ENCODE measurements around the gene SLC39A13.

Gene SLC39A13

DNA sequence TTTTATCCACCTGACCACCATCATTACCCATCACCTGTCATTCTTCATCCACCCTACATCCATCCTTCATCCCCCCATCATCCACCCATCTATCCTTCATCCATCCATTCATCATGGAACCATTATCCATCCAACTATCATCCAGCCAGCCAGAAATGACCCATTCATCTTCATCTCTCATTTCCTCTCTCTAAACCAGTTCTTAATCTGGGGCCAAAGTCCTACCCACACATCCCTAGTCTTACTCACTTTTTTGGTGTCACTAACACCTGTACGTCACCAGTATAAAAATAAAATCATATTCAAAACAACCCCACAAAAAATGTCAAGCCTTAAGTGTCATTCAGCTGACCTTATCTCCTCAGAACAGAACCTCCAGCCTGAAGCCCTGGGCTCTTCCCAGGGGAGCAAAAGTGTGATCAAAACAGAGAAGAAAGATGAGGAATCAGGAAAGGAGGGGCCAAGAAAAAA, 42.3 kb upstream of the SLC39A13 start:
- 100% methylated on average over 1 of the region's 1 CpG for WGBS (ENCODE audit: extremely low coverage, insufficient coverage, low lambda C conversion rate)
- Histone ChIP-seq H2BK15ac (replicated peaks; ENCODE audit: low read depth) (no peak overlapping the region), H3K9ac (ENCODE audit: low read length) (no peak overlapping the region)

DNA sequence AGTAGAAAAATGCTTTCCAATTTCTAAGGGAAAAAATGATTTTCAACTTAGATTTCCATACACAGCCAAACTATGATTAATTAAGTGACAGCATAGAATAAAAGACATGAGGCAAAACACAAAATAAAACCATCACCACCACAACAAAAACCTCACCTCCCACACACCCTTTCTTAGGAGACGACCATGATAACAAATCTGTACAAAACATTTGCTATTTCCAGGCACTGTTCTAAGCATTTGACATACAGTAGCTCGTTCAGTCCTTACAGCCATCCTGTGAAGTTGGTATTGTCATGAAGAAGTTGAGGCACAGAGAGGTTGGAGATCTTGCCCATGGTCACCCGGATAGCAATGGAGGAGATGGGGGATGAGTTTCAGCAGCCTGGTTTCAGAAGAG, 38.7 kb upstream of the SLC39A13 start:
- WGBS (ENCODE audit: extremely low coverage, insufficient coverage, low lambda C conversion rate), result no CpG with 5 or more reads among the region's 3 CpGs
- Histone ChIP-seq H2BK120ac (ENCODE audit: low read depth, low read length) (no peak overlapping the region), H3K23ac (ENCODE audit: low read length) (no peak overlapping the region), H2BK5ac (ENCODE audit: low read length) (no peak overlapping the region), H3K18ac (ENCODE audit: low read length) (no peak overlapping the region), H3K79me2 (ENCODE audit: control insufficient read depth, insufficient read depth, low read length) (no peaks in the 10 kb centered on the region), H3K27me3 (ENCODE audit: insufficient read depth, low read length, poor library complexity) (no peaks in the 10 kb centered on the region), H3K4me3 (ENCODE audit: low read length) (no peak overlapping the region), H3K36me3 (ENCODE audit: control insufficient read depth, insufficient read depth, low read length) (no peaks in the 10 kb centered on the region), H2BK15ac (replicated peaks; ENCODE audit: low read depth) (no peak overlapping the region), H3K79me1 (ENCODE audit: low read length) (no peaks in the 10 kb centered on the region), H3K9ac (ENCODE audit: low read length) (no peak overlapping the region), H4K5ac (ENCODE audit: low read length) (no peak overlapping the region), H4K8ac (ENCODE audit: low read depth, low read length) (no peak overlapping the region), H3K4me2 (ENCODE audit: low read length) (no peak overlapping the region), H3K56ac (ENCODE audit: low read length) (no peak overlapping the region), H2AK5ac (ENCODE audit: low read length) (no peak overlapping the region), H3K4me1 (ENCODE audit: control insufficient read depth, low read depth, low read length) (no peaks in the 10 kb centered on the region), H3K27ac (ENCODE audit: low read depth, low read length) (no peak overlapping the region), H3K4ac (ENCODE audit: low read depth, low read length) (no peak overlapping the region)
- DNase-seq, result no peak

More for the DNA sequence above, 42.3 kb upstream of the SLC39A13 start:
- Histone ChIP-seq H2BK120ac (ENCODE audit: low read depth, low read length) (no peak overlapping the region), H3K4me1 (ENCODE audit: control insufficient read depth, low read depth, low read length) (no peaks in the 10 kb centered on the region), H3K36me3 (ENCODE audit: control insufficient read depth, insufficient read depth, low read length) (no peaks in the 10 kb centered on the region), H2AK5ac (ENCODE audit: low read length) (no peak overlapping the region), H3K18ac (ENCODE audit: low read length) (no peak overlapping the region), H3K4me3 (ENCODE audit: low read length) (no peak overlapping the region), H3K79me2 (ENCODE audit: control insufficient read depth, insufficient read depth, low read length) (no peaks in the 10 kb centered on the region), H3K27me3 (ENCODE audit: insufficient read depth, low read length, poor library complexity) (no peaks in the 10 kb centered on the region), H3K56ac (ENCODE audit: low read length) (no peak overlapping the region), H3K4ac (ENCODE audit: low read depth, low read length) (no peak overlapping the region), H3K23ac (ENCODE audit: low read length) (no peak overlapping the region), H3K27ac (ENCODE audit: low read depth, low read length) (no peak overlapping the region), H2BK5ac (ENCODE audit: low read length) (no peak overlapping the region), H4K8ac (ENCODE audit: low read depth, low read length) (no peak overlapping the region), H4K5ac (ENCODE audit: low read length) (no peak overlapping the region), H3K4me2 (ENCODE audit: low read length) (no peak overlapping the region), H3K79me1 (ENCODE audit: low read length) (no peaks in the 10 kb centered on the region)
- no peak for DNase-seq

DNA sequence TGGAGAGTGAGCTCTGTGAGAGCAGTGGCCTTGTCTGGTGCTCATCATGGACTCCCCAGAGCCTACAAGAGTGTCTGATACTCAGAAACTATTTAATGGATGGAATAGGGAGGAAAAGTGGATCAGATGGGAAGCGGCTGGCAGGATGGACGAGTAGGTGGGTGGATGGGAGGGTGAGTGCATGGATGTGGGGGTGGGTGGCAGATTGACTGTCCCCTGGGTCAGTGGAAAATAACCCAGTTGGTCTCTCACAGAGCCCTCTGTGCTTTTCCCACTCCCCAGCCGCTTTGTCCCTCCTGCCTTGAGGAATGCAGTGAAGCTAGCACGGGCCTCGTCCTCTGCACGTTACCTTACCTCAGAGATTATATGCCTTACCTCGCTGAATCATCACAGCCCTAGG, 36.0 kb upstream of the SLC39A13 start:
- no peaks in the 10 kb centered on the region for H3K36me3 ChIP-seq (ENCODE audit: control insufficient read depth, insufficient read depth, low read length)
- no peak overlapping the region for H2BK120ac ChIP-seq (ENCODE audit: low read depth, low read length)
- H3K23ac ChIP-seq (ENCODE audit: low read length), result no peak overlapping the region
- H2BK15ac ChIP-seq (replicated peaks; ENCODE audit: low read depth), result no peak overlapping the region
- no peak overlapping the region for H3K4ac ChIP-seq (ENCODE audit: low read depth, low read length)
- H3K4me2 ChIP-seq (ENCODE audit: low read length), result no peak overlapping the region
- no peak overlapping the region for H2AK5ac ChIP-seq (ENCODE audit: low read length)
- no peaks in the 10 kb centered on the region for H3K27me3 ChIP-seq (ENCODE audit: insufficient read depth, low read length, poor library complexity)
- no peak overlapping the region for H2BK5ac ChIP-seq (ENCODE audit: low read length)
- no peak overlapping the region for H4K8ac ChIP-seq (ENCODE audit: low read depth, low read length)
- H3K9ac ChIP-seq (ENCODE audit: low read length), result no peak overlapping the region
- no peak overlapping the region for H3K18ac ChIP-seq (ENCODE audit: low read length)
- no CpG with 5 or more reads among the region's 7 CpGs for WGBS (ENCODE audit: extremely low coverage, insufficient coverage, low lambda C conversion rate)
- H3K4me1 ChIP-seq (ENCODE audit: control insufficient read depth, low read depth, low read length), result no peaks in the 10 kb centered on the region
- no peak overlapping the region for H4K5ac ChIP-seq (ENCODE audit: low read length)
- H3K79me1 ChIP-seq (ENCODE audit: low read length), result no peaks in the 10 kb centered on the region
- no peak overlapping the region for H3K56ac ChIP-seq (ENCODE audit: low read length)
- no peak overlapping the region for H3K4me3 ChIP-seq (ENCODE audit: low read length)
- H3K27ac ChIP-seq (ENCODE audit: low read depth, low read length), result no peak overlapping the region
- DNase-seq, result no peak
- no peaks in the 10 kb centered on the region for H3K79me2 ChIP-seq (ENCODE audit: control insufficient read depth, insufficient read depth, low read length)

DNA sequence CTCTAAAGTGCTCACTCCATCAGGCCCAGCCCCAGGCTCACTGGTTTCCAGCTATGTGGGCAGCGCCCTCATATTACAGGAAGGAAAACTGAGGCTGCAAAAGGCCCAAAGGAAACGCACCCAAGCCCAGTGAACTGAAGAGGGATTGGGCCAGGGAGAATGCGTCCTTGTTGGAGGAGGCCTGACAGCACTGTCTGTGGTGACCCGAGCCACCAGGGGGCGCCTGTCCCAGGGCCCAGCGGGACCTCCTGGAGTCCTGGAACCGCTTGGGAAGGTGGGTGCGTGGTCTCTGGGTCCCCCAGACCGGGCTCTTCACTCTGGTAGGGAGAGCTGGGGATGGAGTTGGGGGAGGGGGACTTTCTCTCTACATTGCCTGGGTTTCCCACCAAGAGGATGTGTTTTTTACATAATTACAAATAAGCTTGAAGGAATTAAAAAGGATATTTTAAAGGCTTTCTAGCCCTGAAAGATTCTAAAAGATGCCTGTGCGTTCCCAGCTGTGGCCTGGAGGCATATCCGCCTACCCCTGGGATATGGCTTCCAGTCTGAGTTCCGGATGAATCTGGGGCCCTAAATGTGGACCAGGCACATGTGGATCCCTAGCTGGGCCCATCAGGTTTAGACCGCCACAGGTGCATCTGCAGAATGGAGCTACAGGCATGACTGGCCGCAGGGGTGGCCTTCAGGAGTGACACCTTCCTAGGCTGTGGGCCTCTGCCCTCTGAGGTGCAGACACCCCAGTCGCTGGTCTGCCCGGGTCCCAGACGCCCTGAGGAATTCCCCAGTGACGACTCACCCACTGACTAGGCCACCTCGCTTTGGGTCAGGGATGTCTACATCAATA, 34.3 kb upstream of the SLC39A13 start:
- Histone ChIP-seq H4K5ac (ENCODE audit: low read length) (no peak overlapping the region), H3K27ac (ENCODE audit: low read depth, low read length) (no peak overlapping the region), H2BK15ac (replicated peaks; ENCODE audit: low read depth) (no peak overlapping the region), H4K8ac (ENCODE audit: low read depth, low read length) (no peak overlapping the region), H3K9ac (ENCODE audit: low read length) (no peak overlapping the region), H3K4me3 (ENCODE audit: low read length) (no peak overlapping the region), H2BK120ac (ENCODE audit: low read depth, low read length) (no peak overlapping the region), H3K56ac (ENCODE audit: low read length) (peak overlapping the region; percentile 30), H3K18ac (ENCODE audit: low read length) (no peak overlapping the region), H3K79me2 (ENCODE audit: control insufficient read depth, insufficient read depth, low read length) (no peaks in the 10 kb centered on the region), H3K36me3 (ENCODE audit: control insufficient read depth, insufficient read depth, low read length) (no peaks in the 10 kb centered on the region), H2BK5ac (ENCODE audit: low read length) (no peak overlapping the region), H3K79me1 (ENCODE audit: low read length) (no peaks in the 10 kb centered on the region), H3K4ac (ENCODE audit: low read depth, low read length) (no peak overlapping the region), H3K4me1 (ENCODE audit: control insufficient read depth, low read depth, low read length) (peaks cover 5% of the 10 kb centered on the region), H2AK5ac (ENCODE audit: low read length) (no peak overlapping the region), H3K27me3 (ENCODE audit: insufficient read depth, low read length, poor library complexity) (no peaks in the 10 kb centered on the region), H3K23ac (ENCODE audit: low read length) (no peak overlapping the region), H3K4me2 (ENCODE audit: low read length) (no peak overlapping the region)
- WGBS (ENCODE audit: extremely low coverage, insufficient coverage, low lambda C conversion rate), result no CpG with 5 or more reads among the region's 19 CpGs
- peak; percentile 79 for DNase-seq

DNA sequence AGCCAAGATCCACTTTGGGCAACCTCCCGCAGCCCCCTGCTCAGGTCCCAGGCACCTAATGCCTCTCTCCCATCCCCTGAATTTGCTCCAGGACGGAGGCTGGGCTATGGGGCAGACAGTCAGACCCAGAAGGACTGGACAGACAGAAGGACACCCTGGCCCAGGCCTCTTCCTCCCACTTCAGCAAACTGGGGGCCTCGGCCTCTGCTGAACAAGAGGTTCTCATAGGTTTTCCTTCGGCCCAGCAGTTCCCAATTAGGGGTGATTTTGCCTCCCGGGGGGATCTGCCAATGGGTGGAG, 33.7 kb upstream of the SLC39A13 start:
- Histone ChIP-seq H2BK15ac (replicated peaks; ENCODE audit: low read depth) (no peak overlapping the region), H3K23ac (ENCODE audit: low read length) (no peak overlapping the region), H3K4me3 (ENCODE audit: low read length) (no peak overlapping the region), H4K5ac (ENCODE audit: low read length) (no peak overlapping the region), H3K9ac (ENCODE audit: low read length) (no peak overlapping the region), H3K36me3 (ENCODE audit: control insufficient read depth, insufficient read depth, low read length) (no peaks in the 10 kb centered on the region), H3K4me1 (ENCODE audit: control insufficient read depth, low read depth, low read length) (peaks cover 5% of the 10 kb centered on the region), H3K56ac (ENCODE audit: low read length) (no peak overlapping the region), H3K4ac (ENCODE audit: low read depth, low read length) (no peak overlapping the region), H3K79me1 (ENCODE audit: low read length) (no peaks in the 10 kb centered on the region), H2BK120ac (ENCODE audit: low read depth, low read length) (no peak overlapping the region), H3K4me2 (ENCODE audit: low read length) (no peak overlapping the region), H4K8ac (ENCODE audit: low read depth, low read length) (no peak overlapping the region), H3K18ac (ENCODE audit: low read length) (no peak overlapping the region), H3K27me3 (ENCODE audit: insufficient read depth, low read length, poor library complexity) (no peaks in the 10 kb centered on the region), H3K79me2 (ENCODE audit: control insufficient read depth, insufficient read depth, low read length) (no peaks in the 10 kb centered on the region), H2BK5ac (ENCODE audit: low read length) (no peak overlapping the region), H2AK5ac (ENCODE audit: low read length) (no peak overlapping the region), H3K27ac (ENCODE audit: low read depth, low read length) (no peak overlapping the region)
- no peak for DNase-seq
- WGBS (ENCODE audit: extremely low coverage, insufficient coverage, low lambda C conversion rate), result no CpG with 5 or more reads among the region's 5 CpGs

DNA sequence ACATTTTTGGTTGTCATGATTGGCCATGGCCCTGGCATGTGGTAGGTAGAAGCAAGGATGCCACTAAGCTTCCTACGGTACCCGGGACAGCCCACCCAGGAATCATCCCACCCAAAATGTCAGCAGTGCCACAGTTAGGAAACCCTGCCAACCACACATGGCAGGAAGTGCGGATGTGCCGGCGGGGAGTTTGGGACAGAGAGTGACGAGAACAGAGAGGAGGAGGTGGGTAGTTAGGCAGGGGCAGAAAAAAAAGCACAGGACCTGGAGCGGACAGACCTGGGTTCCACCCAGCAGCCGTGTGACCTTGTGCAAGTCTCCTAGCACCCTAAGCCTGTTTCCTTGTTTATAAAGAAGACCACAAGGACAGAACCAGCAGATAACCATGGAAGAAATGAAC, 33.4 kb upstream of the SLC39A13 start:
- no peaks in the 10 kb centered on the region for H3K27me3 ChIP-seq (ENCODE audit: insufficient read depth, low read length, poor library complexity)
- H4K8ac ChIP-seq (ENCODE audit: low read depth, low read length), result no peak overlapping the region
- H2BK15ac ChIP-seq (replicated peaks; ENCODE audit: low read depth), result no peak overlapping the region
- H3K27ac ChIP-seq (ENCODE audit: low read depth, low read length), result no peak overlapping the region
- H4K5ac ChIP-seq (ENCODE audit: low read length), result no peak overlapping the region
- peaks cover 5% of the 10 kb centered on the region for H3K4me1 ChIP-seq (ENCODE audit: control insufficient read depth, low read depth, low read length)
- H3K23ac ChIP-seq (ENCODE audit: low read length), result no peak overlapping the region
- H3K56ac ChIP-seq (ENCODE audit: low read length), result no peak overlapping the region
- H3K36me3 ChIP-seq (ENCODE audit: control insufficient read depth, insufficient read depth, low read length), result no peaks in the 10 kb centered on the region
- H2BK120ac ChIP-seq (ENCODE audit: low read depth, low read length), result no peak overlapping the region
- no peak overlapping the region for H3K4me3 ChIP-seq (ENCODE audit: low read length)
- no peak overlapping the region for H3K4me2 ChIP-seq (ENCODE audit: low read length)
- DNase-seq, result no peak
- no peaks in the 10 kb centered on the region for H3K79me1 ChIP-seq (ENCODE audit: low read length)
- H3K79me2 ChIP-seq (ENCODE audit: control insufficient read depth, insufficient read depth, low read length), result no peaks in the 10 kb centered on the region
- no peak overlapping the region for H2BK5ac ChIP-seq (ENCODE audit: low read length)
- no CpG with 5 or more reads among the region's 8 CpGs for WGBS (ENCODE audit: extremely low coverage, insufficient coverage, low lambda C conversion rate)
- no peak overlapping the region for H3K18ac ChIP-seq (ENCODE audit: low read length)
- H3K4ac ChIP-seq (ENCODE audit: low read depth, low read length), result no peak overlapping the region
- H2AK5ac ChIP-seq (ENCODE audit: low read length), result no peak overlapping the region
- no peak overlapping the region for H3K9ac ChIP-seq (ENCODE audit: low read length)

All from mesendoderm (in vitro differentiated cells).